COLO829 (cell line): ENCODE results near the gene DOCK11.
"Not testable (repeated sequence)": the region's sequence is repeated elsewhere in the genome, so short reads cannot be mapped to it uniquely, and the experiment has no call there.

ENCODE experiments used
- DNase-seq: peaks from one replicate; pipeline ENCODE4 v3.0.0; 2012; ENCODE audit warnings: low spot score

Gene DOCK11

DNA sequence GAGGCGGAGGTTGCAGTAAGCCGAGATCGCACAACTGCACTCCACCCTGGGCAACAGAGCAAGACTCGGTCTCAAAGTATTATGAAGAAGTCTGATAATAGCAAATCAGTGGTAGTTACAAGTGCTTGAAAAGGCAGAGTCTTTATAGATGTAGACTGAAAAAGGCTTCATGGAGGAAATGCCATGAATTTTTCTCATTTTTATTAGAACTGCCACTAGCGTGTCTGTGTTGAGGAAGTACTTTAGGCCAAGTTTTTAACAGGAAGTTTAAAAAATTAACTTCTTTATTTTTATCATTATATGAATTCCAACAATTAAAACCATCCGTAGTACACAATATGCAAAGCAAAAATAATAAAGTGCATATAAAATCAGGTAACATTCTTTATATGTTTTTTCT, 199.0 kb downstream of the DOCK11 start:
- no peak for DNase-seq

DNA sequence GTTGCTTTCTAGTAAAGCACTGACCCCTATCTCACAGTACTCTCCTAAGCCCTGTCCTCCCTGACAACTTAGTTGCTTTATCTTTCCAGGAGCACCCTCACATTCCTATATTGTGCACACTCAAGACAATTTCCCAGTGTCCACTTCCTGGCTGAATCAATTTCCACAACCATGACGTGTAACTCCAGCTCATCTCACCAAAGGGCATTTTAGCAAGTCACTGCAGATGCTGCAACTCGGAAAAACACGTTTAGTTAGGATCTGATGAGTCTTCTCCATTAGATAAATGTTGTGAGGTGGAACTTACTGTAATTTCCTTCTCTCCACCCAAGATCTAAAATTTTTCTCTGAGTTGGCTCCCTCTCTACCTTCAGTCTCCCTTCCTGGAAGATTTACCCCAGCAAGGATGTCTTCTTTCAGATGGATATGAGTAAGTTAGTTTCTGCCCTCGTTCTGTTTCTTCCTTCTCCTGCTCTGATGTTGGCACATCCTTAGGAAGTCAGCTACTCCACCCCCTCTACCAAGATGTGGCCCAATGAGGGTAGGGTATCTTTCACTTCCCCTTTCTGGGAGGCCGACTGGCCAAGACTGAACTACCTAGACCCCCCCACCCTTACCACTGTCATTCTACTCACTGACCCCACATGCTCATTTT, 203.0 kb downstream of the DOCK11 start:
- no peak for DNase-seq

DNA sequence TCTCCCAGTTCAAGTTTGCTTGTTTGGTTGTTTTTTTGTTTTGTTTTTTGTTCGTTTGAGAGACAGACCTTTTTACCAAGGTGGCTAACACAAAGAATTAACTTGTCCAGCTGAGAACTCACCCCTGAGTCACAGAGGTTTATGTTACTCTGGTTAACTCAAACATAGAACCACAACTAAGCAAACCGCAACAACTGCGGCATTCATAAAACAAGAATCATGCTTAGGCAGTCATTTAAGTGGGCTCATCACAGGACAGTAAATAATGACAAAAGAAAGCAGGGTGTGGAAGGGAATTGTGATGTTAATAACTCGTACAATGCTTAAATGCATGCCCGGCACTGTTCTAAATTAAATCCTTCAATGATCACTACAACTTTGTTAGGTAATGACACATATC, 207.1 kb downstream of the DOCK11 start:
- DNase-seq = peak; percentile 13

- no peak for DNase-seq
These were observed 211.1 kb downstream of the DOCK11 start for GRCh38 chrX:118706681-118707080.

- no peak for DNase-seq
These were observed 218.9 kb downstream of the DOCK11 start for GRCh38 chrX:118714521-118714920.

DNA sequence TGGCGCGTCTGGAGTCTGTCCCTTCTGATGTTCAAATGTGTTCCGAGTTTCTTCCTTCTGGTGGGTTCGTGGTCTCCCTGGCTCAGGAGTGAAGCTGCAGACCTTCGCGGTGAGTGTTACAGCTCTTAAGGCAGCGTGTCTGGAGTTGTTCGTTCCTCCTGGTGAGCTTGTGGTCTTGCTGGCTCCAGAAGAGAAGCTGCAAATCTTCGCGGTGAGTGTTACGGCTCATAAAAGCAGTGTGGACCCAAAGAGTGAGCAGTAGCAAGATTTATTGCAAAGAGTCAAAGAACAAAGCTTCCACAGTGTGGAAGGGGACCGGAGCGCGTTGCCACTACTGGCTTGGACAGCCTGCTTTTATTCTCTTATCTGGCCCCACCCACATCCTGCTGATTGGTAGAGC, 220.3 kb downstream of the DOCK11 start:
- DNase-seq = not testable (repeated sequence)

DNA sequence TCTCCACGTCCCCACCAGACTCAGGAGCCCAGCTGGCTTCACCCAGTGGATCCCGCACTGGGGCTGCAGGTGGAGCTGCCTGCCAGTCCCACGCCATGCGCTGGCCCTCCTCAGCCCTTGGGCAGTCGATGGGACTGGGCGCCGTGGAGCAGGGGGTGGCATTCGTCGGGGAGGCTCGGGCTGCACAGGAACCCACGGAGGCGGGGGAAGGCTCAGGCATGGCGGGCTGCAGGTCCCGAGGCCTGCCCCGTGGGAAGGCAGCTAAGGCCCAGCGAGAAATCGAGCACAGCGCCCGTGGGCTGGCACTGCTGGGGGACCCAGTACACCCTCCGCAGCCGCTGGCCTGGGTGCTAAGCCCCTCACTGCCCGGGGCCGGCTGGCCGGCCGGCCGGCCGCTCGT, 221.2 kb downstream of the DOCK11 start:
- not testable (repeated sequence) for DNase-seq

- DNase-seq = no peak
These were observed 222.2 kb downstream of the DOCK11 start for GRCh38 chrX:118717678-118718391.

- no peak for DNase-seq
These were observed 223.1 kb downstream of the DOCK11 start for GRCh38 chrX:118718737-118719136.

DNA sequence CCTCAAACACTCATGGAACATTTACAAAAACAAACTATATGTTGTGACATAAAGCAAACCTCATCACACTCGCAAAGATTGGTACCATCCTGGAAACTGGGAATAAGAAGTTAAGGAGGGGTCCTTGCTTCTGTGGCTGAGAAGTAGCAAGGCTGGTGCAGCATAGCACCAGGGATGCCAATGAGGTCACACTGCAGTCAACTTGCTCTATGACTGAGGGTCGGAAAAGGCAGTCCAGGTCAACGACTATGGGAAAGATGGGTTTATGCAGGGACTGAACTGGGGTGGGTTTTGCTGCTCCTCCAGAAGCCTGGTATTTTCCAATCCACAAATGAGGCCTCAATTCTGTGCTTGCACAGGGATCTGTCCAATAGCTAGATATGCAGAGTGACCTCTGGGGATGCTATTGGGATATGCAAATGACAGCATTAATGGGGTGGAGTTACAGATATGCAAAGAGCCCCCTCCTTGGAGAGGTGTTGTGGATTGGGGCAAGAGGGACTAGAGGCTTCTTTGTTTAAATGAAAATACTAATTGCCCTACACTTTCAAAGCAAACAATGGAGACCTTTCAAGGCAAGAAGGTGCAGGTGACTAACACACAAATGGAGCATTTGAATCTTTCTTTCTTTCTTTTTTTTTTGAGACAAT, 224.6 kb downstream of the DOCK11 start:
- no peak for DNase-seq

- DNase-seq = no peak
These were observed 227.8 kb downstream of the DOCK11 start for GRCh38 chrX:118723376-118723775.

- DNase-seq = no peak
These were observed 228.8 kb downstream of the DOCK11 start for GRCh38 chrX:118724365-118724764.

GRCh38 chrX:118724775-118725174, 229.2 kb downstream of the DOCK11 start:
- DNase-seq = peak; percentile 75

DNA sequence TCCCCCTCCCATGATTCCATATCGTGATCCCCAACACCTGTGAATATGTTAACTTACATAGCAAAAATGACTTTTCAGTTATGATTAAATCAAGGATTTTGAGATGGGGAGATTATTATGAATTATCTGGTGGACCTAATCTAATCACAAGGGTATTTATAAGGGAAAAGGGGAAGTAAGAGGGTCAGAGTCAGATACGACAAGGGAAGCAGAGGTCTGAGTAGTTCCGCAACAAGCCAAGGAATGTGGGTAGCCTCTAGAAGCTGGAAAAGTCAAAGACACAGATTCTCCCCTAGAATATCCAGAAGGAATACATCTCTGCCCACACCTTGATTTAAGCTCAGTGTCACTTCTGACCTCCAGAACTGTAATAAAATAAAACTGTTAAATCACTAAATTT, 230.8 kb downstream of the DOCK11 start:
- DNase-seq = no peak

DNA sequence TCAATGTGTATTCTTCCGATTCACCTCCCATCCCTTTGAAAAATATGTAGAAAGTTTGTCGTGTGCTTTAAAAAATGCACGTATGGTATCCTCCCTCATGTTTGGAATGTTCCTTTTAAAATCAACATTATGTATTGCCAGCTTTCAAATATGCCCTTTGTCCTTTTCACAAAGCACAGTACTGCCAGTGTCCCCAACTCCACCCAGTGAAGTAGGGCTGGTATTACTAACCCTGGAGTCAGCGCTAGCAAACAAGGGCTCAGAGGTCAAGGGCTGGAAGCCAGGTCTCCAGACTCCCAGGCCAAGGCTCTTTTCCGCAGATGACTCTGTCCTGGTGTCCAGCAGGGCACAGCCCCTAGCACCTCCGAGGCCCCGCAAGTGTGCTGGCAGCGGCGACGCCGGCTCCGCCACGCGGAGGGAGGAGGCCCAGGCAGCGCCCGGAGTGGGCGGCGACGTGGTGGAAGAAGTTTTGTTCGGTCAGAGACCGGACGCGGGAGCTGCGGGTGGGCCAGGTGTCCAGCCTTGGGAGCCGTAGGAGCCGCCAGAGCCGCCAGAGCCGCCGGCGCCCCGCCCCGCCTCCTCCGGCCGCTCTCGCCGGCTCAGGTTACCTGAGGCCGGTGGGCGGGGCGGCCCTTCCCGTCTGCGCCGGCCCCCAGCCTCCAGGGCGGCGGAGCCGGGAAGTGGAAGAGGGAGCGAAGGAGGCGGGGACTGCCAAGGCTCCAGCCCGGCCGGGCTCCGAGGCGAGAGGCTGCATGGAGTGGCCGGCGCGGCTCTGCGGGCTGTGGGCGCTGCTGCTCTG, 231.5 kb downstream of the DOCK11 start, which contains the start of gene IL13RA1:
IL13RA1 (plus strand) TSS at position 720 of the 799 bp plus-strand sequence; CDS start at position 753, 33 bp downstream.
- DNase-seq = peak; percentile 45

- no peak for DNase-seq
These were observed 232.2 kb downstream of the DOCK11 start for GRCh38 chrX:118727686-118728339.

DNA sequence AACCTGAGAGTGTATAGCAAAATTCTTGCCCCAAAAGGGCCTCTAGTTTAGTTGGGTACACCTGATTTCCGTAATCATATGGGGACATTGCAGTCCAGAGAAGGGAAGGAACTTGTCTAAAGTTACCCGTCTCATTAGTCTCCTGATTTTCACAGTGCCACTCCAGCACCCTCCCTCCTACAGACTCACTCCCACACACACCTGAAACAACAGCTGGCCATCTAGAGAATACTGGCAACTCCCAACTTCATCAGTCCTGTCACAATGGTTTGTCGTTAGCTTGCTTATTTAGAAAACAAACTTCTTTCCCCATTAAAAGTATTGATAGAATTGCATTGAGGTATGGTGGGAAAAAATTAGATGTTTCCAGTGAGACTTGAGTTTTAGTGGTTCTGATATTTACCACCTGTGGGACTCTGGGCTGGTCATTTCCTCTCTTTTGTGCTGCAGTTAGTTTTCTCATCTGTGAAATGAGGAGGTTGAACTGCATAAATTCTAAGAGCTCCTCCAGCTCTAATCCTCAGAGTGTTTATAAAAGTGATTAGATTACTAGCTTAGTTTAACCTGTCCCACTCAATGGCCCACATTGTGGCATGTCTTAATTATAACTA, 233.5 kb downstream of the DOCK11 start:
- no peak for DNase-seq

GRCh38 chrX:118730500-118731247, 235.1 kb downstream of the DOCK11 start:
- no peak for DNase-seq

DNA sequence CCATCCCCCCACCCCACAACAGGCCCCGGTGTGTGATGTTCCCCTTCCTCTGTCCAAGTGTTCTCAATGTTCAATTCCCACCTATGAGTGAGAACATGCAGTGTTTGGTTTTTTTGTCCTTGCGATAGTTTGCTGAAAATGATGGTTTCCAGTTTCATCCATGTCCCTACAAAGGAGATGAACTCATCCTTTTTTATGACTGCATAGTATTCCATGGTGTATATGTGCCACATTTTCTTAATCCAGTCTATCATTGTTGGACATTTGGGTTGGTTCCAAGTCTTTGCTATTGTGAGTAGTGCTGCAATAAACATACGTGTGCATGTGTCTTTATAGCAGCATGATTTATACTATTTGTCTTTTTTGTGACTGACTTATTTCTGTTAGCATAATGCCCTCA, 236.9 kb downstream of the DOCK11 start:
- not testable (repeated sequence) for DNase-seq

GRCh38 chrX:118734909-118735308, 239.3 kb downstream of the DOCK11 start:
- DNase-seq = no peak
